Measurements from ENCODE around the gene ASB3. TPM values are rescaled to one million over a fixed set of nuclear protein-coding genes. Genes with fewer than 3 reads are reported as not detected.
"Not testable (repeated sequence)": the region's sequence is repeated elsewhere in the genome, so short reads cannot be mapped to it uniquely, and the experiment has no call there.

Gene ASB3
- total and polyA plus RNA-seq, 2 donors (not counting 1 experiment from before 2014, with no cell fraction given) = 15.9 to 30.7 TPM

DNA sequence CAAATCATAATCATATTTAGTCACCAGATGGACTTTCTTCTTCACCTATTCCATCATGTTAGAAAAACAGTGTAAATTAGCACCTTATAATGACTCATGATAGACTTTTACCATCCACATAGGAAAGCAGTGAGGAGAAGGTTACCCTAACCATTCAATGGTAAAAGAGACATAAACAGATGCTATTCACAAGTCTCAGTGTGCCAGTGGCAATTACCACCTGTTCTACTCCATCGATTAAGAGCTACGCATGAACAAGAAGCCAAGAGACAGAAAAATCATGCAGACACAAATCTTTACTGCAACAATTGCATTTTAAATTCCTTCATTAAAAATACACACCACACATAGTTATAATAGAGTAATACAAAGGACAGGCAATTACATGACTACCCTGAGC is 125.9 kb downstream of the ASB3 start:
- Histone ChIP-seq H3K4me3 (ENCODE audit: control extremely low read depth in 1 of 5, extremely low read depth in 1 of 5, insufficient read depth in 1 of 5, low read depth in 2 of 5, low read length in 4 of 5) (no peak overlapping the region), H4K20me1 (ENCODE audit: control insufficient read depth, insufficient read depth, low read length, poor library complexity, severe bottlenecking) (no peaks in the 10 kb centered on the region), H3K4me2 (replicated peaks; ENCODE audit: low read depth, low read length, poor library complexity, severe bottlenecking) (no peak overlapping the region), H3K9ac (ENCODE audit: low read length) (no peak overlapping the region), H3K27me3 (replicated peaks in 1 of 4; ENCODE audit: control extremely low read depth in 1 of 4, control insufficient read depth in 3 of 4, insufficient read depth in 4 of 4, low read length in 3 of 4) (no peaks in the 10 kb centered on the region), H2AFZ (ENCODE audit: insufficient read depth, low read depth, low read length, poor library complexity, severe bottlenecking) (no peak overlapping the region), H3K36me3 (replicated peaks in 1 of 2; ENCODE audit: control extremely low read depth in 1 of 2, control insufficient read depth in 1 of 2, extremely low read depth in 1 of 2, insufficient read depth in 2 of 2, low read length in 1 of 2) (peaks cover 0 to 1% of the 10 kb centered on the region in 2 experiments), H3K27ac (ENCODE audit: low read length in 2 of 2) (no peak overlapping the region), H3K9me3 (ENCODE audit: control extremely low read depth in 1 of 3, control insufficient read depth in 2 of 3, insufficient read depth in 1 of 3, low read length in 2 of 3) (peaks cover 0 to 11% (median 1%) of the 10 kb centered on the region in 3 donors), H3K79me2 (ENCODE audit: control insufficient read depth, insufficient read depth, low read length) (no peaks in the 10 kb centered on the region), H3K4me1 (ENCODE audit: control insufficient read depth in 2 of 2, insufficient read depth in 2 of 2, low read length in 2 of 2) (no peaks in the 10 kb centered on the region)
- no peak for TF ChIP-seq EZH2 (IDR thresholded peaks at IDR 0.05; ENCODE audit: borderline replicate concordance, insufficient read depth, low read depth, low read length, poor library complexity, severe bottlenecking)
- TF ChIP-seq, protein P1, sequence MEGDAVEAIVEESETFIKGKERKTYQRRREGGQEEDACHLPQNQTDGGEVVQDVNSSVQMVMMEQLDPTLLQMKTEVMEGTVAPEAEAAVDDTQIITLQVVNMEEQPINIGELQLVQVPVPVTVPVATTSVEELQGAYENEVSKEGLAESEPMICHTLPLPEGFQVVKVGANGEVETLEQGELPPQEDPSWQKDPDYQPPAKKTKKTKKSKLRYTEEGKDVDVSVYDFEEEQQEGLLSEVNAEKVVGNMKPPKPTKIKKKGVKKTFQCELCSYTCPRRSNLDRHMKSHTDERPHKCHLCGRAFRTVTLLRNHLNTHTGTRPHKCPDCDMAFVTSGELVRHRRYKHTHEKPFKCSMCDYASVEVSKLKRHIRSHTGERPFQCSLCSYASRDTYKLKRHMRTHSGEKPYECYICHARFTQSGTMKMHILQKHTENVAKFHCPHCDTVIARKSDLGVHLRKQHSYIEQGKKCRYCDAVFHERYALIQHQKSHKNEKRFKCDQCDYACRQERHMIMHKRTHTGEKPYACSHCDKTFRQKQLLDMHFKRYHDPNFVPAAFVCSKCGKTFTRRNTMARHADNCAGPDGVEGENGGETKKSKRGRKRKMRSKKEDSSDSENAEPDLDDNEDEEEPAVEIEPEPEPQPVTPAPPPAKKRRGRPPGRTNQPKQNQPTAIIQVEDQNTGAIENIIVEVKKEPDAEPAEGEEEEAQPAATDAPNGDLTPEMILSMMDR (IDR thresholded peaks at IDR 0.05) = no peak
- ChIA-PET CTCF (no interaction called here), POLR2A (no interaction called here)
- DNase-seq (no peak), ATAC-seq (ENCODE audit: low read depth) (no peak)
- Mint-ChIP-seq H3K9me3 (ENCODE audit: insufficient read depth) (no peaks in the 10 kb centered on the region), H3K4me1 (no peaks in the 10 kb centered on the region), H3K4me3 (no peak overlapping the region), H3K27ac (no peak overlapping the region), H3K27me3 (no peaks in the 10 kb centered on the region)
- no CpG with 5 or more reads among the region's 2 CpGs for WGBS (ENCODE audit: insufficient coverage)
- intact Hi-C loops (cut with micrococcal nuclease) = no loop called here

DNA sequence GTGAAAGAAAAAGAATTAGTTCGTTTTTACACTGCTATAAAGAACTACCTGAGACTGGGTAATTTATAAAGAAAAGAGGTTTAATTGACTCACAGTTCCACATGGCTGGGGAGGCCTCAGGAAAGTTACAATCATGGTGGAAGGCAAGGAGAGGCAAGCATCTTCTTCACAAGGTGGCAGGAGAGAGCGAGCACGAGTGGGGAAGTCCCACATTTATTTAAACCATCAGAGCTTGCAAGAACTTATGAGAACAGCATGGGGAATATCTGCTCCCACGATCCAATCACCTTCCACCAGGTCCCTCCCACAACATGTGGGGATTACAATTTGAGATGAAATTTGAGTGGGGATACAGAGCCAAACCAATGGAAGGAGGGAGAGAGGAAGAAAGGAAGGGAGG is 128.3 kb downstream of the ASB3 start:
- H3K79me2 ChIP-seq (ENCODE audit: control insufficient read depth, insufficient read depth, low read length); H3K9me3 Mint-ChIP-seq (ENCODE audit: insufficient read depth); H3K4me1 Mint-ChIP-seq; H3K4me3 Mint-ChIP-seq; POLR2A ChIA-PET; H4K20me1 ChIP-seq (ENCODE audit: control insufficient read depth, insufficient read depth, low read length, poor library complexity, severe bottlenecking); DNase-seq; intact Hi-C loops (cut with micrococcal nuclease); H3K4me3 ChIP-seq (ENCODE audit: control extremely low read depth in 1 of 5, extremely low read depth in 1 of 5, insufficient read depth in 1 of 5, low read depth in 2 of 5, low read length in 4 of 5); ATAC-seq (ENCODE audit: low read depth); H3K27ac ChIP-seq (ENCODE audit: low read length in 2 of 2); H2AFZ ChIP-seq (ENCODE audit: insufficient read depth, low read depth, low read length, poor library complexity, severe bottlenecking); H3K4me2 ChIP-seq (replicated peaks; ENCODE audit: low read depth, low read length, poor library complexity, severe bottlenecking); H3K4me1 ChIP-seq (ENCODE audit: control insufficient read depth in 2 of 2, insufficient read depth in 2 of 2, low read length in 2 of 2); H3K9ac ChIP-seq (ENCODE audit: low read length); H3K27ac Mint-ChIP-seq; CTCF ChIA-PET; H3K36me3 ChIP-seq (replicated peaks in 1 of 2; ENCODE audit: control extremely low read depth in 1 of 2, control insufficient read depth in 1 of 2, extremely low read depth in 1 of 2, insufficient read depth in 2 of 2, low read length in 1 of 2); H3K27me3 Mint-ChIP-seq; H3K27me3 ChIP-seq (replicated peaks in 1 of 4; ENCODE audit: control extremely low read depth in 1 of 4, control insufficient read depth in 3 of 4, insufficient read depth in 4 of 4, low read length in 3 of 4): not testable (repeated sequence)
- no CpG with 5 or more reads among the region's 4 CpGs for WGBS (ENCODE audit: insufficient coverage)
- peaks cover 0 to 11% (median 0%) of the 10 kb centered on the region in 3 donors for H3K9me3 ChIP-seq (ENCODE audit: control extremely low read depth in 1 of 3, control insufficient read depth in 2 of 3, insufficient read depth in 1 of 3, low read length in 2 of 3)

Data from B cell (primary cell).